Measurements from ENCODE around the gene PTPN14. TPM values are rescaled to one million over a fixed set of nuclear protein-coding genes. Genes with fewer than 3 reads are reported as not detected.

Gene PTPN14
- total and polyA plus RNA-seq, 2 experiments from 2014 or later = 18.7 to 70.2 TPM

Other genes with a start within 250 kb of the PTPN14 start
- 123 TPM in 2 replicates for gene CENPF, start 51.6 kb upstream of the PTPN14 start, total RNA-seq (2014; rRNA removed; shearing (Covaris generic))
- 301 and 376 TPM in 2 replicates for gene CENPF, start 51.6 kb upstream of the PTPN14 start, polyA plus RNA-seq (2016; fragmentation: Nextera tagmentation; extraction: Ambion mirVana)

Measured in GM23338 (cell line).